ENCODE data around the gene SERINC5.

The SERINC5 gene

GRCh38 chr5:80251636-80252035 is 4.2 kb downstream of the SERINC5 start:
- Histone ChIP-seq H3K27ac (ENCODE audit: low read length) (no peak overlapping the region), H3K36me3 (ENCODE audit: control insufficient read depth in 1 of 2, insufficient read depth in 2 of 2, low read length in 2 of 2) (peaks cover 0 to 2% of the 10 kb centered on the region in 2 donors), H3K4me1 (ENCODE audit: control insufficient read depth in 1 of 2, insufficient read depth in 2 of 2, low read length in 2 of 2) (peaks cover 10 to 32% of the 10 kb centered on the region in 2 donors), H3K9me3 (ENCODE audit: control insufficient read depth in 1 of 2, low read length in 2 of 2) (no peaks in the 10 kb centered on the region), H3K4me3 (ENCODE audit: low read depth in 1 of 2, low read length in 2 of 2) (no peak overlapping the region), H3K27me3 (ENCODE audit: low read depth, low read length) (no peaks in the 10 kb centered on the region)

DNA sequence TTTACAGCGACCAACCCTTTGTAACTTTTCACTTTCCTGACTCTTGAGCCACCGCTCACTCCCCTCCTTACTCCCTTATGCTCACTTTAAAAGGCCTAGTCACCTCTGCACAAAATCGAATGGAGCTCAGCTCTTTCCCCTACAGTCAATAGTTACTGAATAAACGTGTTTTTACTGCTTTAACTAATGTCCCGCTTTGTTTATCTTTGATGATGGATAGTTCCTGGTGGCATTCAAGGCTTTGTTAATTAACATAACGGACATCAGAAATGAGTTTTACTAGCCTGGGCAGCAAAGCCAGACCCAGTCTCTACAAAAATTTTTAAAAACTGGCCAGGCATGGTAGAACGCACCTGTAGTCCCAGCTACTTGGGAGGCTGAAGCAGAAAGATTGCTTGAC is 5.0 kb downstream of the SERINC5 start:
- H3K36me3 ChIP-seq (ENCODE audit: control insufficient read depth in 1 of 2, insufficient read depth in 2 of 2, low read length in 2 of 2), result peaks cover 0 to 4% of the 10 kb centered on the region in 2 donors
- no peaks in the 10 kb centered on the region for H3K27me3 ChIP-seq (ENCODE audit: low read depth, low read length)
- H3K4me3 ChIP-seq (ENCODE audit: low read depth in 1 of 2, low read length in 2 of 2), result no peak overlapping the region
- no peaks in the 10 kb centered on the region for H3K9me3 ChIP-seq (ENCODE audit: control insufficient read depth in 1 of 2, low read length in 2 of 2)
- peaks cover 11 to 40% of the 10 kb centered on the region in 2 donors for H3K4me1 ChIP-seq (ENCODE audit: control insufficient read depth in 1 of 2, insufficient read depth in 2 of 2, low read length in 2 of 2)
- no peak overlapping the region for H3K27ac ChIP-seq (ENCODE audit: low read length)

DNA sequence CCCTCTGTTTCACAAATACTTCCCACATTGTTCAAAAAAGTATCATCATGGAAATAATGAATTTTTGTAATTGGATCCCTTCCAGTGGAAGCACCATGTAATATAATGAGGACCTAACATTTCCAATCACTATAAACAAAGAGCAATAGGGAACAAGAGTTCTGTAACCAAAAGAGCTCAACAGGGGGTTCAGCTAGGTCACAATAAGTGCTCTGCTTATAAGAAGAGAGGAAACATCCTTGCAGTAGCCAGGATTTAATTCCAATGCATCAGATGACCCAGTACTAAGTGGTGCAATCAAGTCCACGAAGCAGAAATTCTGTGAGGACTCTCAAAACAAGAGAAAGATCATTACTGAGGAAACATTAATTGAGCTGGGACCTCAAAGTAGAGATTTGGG is 5.9 kb downstream of the SERINC5 start:
- Histone ChIP-seq H3K9me3 (ENCODE audit: control insufficient read depth in 1 of 2, low read length in 2 of 2) (no peaks in the 10 kb centered on the region), H3K27me3 (ENCODE audit: low read depth, low read length) (no peaks in the 10 kb centered on the region), H3K27ac (ENCODE audit: low read length) (no peak overlapping the region), H3K36me3 (ENCODE audit: control insufficient read depth in 1 of 2, insufficient read depth in 2 of 2, low read length in 2 of 2) (peaks cover 0 to 4% of the 10 kb centered on the region in 2 donors), H3K4me1 (ENCODE audit: control insufficient read depth in 1 of 2, insufficient read depth in 2 of 2, low read length in 2 of 2) (peaks cover 11 to 43% of the 10 kb centered on the region in 2 donors), H3K4me3 (ENCODE audit: low read depth in 1 of 2, low read length in 2 of 2) (no peak overlapping the region)

DNA sequence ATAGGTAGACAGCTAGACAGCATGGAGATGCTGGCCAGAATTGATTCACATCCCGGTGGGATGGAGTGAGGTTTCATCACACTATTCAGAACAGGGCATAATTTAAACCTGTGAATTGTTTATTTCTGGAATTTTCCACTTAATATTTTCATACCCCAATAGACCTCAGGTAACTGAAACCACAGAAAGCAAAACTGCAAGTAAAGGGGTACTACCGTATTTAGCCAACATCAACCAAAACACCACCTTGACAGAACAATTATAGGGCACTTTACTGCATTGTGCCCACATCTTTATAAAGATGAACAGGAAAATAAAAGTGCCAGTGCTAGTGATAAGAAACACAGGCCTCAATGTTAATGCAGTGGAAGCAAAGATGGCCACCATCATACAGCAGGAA is 7.5 kb downstream of the SERINC5 start:
- peak overlapping the region; percentile 34 for H3K27ac ChIP-seq (ENCODE audit: low read length)
- H3K36me3 ChIP-seq (ENCODE audit: control insufficient read depth in 1 of 2, insufficient read depth in 2 of 2, low read length in 2 of 2), result peaks cover 0 to 4% of the 10 kb centered on the region in 2 donors
- H3K27me3 ChIP-seq (ENCODE audit: low read depth, low read length), result no peaks in the 10 kb centered on the region
- H3K9me3 ChIP-seq (ENCODE audit: control insufficient read depth in 1 of 2, low read length in 2 of 2), result no peaks in the 10 kb centered on the region
- H3K4me1 ChIP-seq (ENCODE audit: control insufficient read depth in 1 of 2, insufficient read depth in 2 of 2, low read length in 2 of 2), result peaks cover 7 to 34% of the 10 kb centered on the region in 2 donors
- no peak overlapping the region for H3K4me3 ChIP-seq (ENCODE audit: low read depth in 1 of 2, low read length in 2 of 2)

GRCh38 chr5:80246995-80247729 is 8.7 kb downstream of the SERINC5 start:
- Histone ChIP-seq H3K9me3 (ENCODE audit: control insufficient read depth in 1 of 2, low read length in 2 of 2) (peaks cover 0 to 2% of the 10 kb centered on the region in 2 donors), H3K4me3 (ENCODE audit: low read depth in 1 of 2, low read length in 2 of 2) (peak overlapping the region in 1 of 2 donors; percentile 26), H3K27me3 (ENCODE audit: low read depth, low read length) (no peaks in the 10 kb centered on the region), H3K27ac (ENCODE audit: low read length) (peak overlapping the region; percentile 86), H3K36me3 (ENCODE audit: control insufficient read depth in 1 of 2, insufficient read depth in 2 of 2, low read length in 2 of 2) (peaks cover 0 to 4% of the 10 kb centered on the region in 2 donors), H3K4me1 (ENCODE audit: control insufficient read depth in 1 of 2, insufficient read depth in 2 of 2, low read length in 2 of 2) (peaks cover 7 to 34% of the 10 kb centered on the region in 2 donors)

GRCh38 chr5:80246001-80246758 is 9.7 kb downstream of the SERINC5 start:
- H3K4me3 ChIP-seq (ENCODE audit: low read depth in 1 of 2, low read length in 2 of 2), result no peak overlapping the region
- no peaks in the 10 kb centered on the region for H3K27me3 ChIP-seq (ENCODE audit: low read depth, low read length)
- peaks cover 0 to 4% of the 10 kb centered on the region in 2 donors for H3K36me3 ChIP-seq (ENCODE audit: control insufficient read depth in 1 of 2, insufficient read depth in 2 of 2, low read length in 2 of 2)
- peak overlapping the region; percentile 86 for H3K27ac ChIP-seq (ENCODE audit: low read length)
- peaks cover 7 to 34% of the 10 kb centered on the region in 2 donors for H3K4me1 ChIP-seq (ENCODE audit: control insufficient read depth in 1 of 2, insufficient read depth in 2 of 2, low read length in 2 of 2)
- peaks cover 0 to 2% of the 10 kb centered on the region in 2 donors for H3K9me3 ChIP-seq (ENCODE audit: control insufficient read depth in 1 of 2, low read length in 2 of 2)

DNA sequence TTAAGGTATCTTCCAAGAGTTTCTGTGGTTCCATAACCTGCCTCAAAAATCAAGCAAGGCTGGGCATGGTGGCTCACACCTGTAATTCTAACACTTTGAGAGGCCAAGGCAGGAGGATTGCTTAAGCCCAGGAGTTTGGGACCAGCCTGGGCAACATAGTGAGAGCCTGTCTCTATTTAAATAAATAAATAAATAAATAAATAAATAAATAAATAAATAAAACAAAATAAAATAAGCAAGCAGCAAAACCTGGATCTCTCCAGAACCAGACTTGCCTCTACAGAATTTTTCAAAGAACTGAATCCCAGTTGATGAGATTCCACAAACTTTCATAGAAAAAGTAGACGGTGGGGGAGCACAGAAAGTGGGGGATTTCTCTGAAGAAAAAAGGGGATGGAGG is 12.3 kb downstream of the SERINC5 start:
- peaks cover 7 to 47% of the 10 kb centered on the region in 2 donors for H3K4me1 ChIP-seq (ENCODE audit: control insufficient read depth in 1 of 2, insufficient read depth in 2 of 2, low read length in 2 of 2)
- H3K9me3 ChIP-seq (ENCODE audit: control insufficient read depth in 1 of 2, low read length in 2 of 2), result peaks cover 0 to 2% of the 10 kb centered on the region in 2 donors
- peaks cover 0 to 4% of the 10 kb centered on the region in 2 donors for H3K36me3 ChIP-seq (ENCODE audit: control insufficient read depth in 1 of 2, insufficient read depth in 2 of 2, low read length in 2 of 2)
- no peaks in the 10 kb centered on the region for H3K27me3 ChIP-seq (ENCODE audit: low read depth, low read length)
- no peak overlapping the region for H3K27ac ChIP-seq (ENCODE audit: low read length)
- no peak overlapping the region for H3K4me3 ChIP-seq (ENCODE audit: low read depth in 1 of 2, low read length in 2 of 2)

- peaks cover 7 to 43% of the 10 kb centered on the region in 2 donors for H3K4me1 ChIP-seq (ENCODE audit: control insufficient read depth in 1 of 2, insufficient read depth in 2 of 2, low read length in 2 of 2)
- no peak overlapping the region for H3K4me3 ChIP-seq (ENCODE audit: low read depth in 1 of 2, low read length in 2 of 2)
- no peaks in the 10 kb centered on the region for H3K27me3 ChIP-seq (ENCODE audit: low read depth, low read length)
- peaks cover 0 to 2% of the 10 kb centered on the region in 2 donors for H3K9me3 ChIP-seq (ENCODE audit: control insufficient read depth in 1 of 2, low read length in 2 of 2)
- no peak overlapping the region for H3K27ac ChIP-seq (ENCODE audit: low read length)
- peaks cover 0 to 4% of the 10 kb centered on the region in 2 donors for H3K36me3 ChIP-seq (ENCODE audit: control insufficient read depth in 1 of 2, insufficient read depth in 2 of 2, low read length in 2 of 2)
These were observed 13.0 kb downstream of the SERINC5 start for GRCh38 chr5:80242849-80243248.

GRCh38 chr5:80240368-80240986 is 15.4 kb downstream of the SERINC5 start:
- Histone ChIP-seq H3K4me1 (ENCODE audit: control insufficient read depth in 1 of 2, insufficient read depth in 2 of 2, low read length in 2 of 2) (peaks cover 0 to 20% of the 10 kb centered on the region in 2 donors), H3K36me3 (ENCODE audit: control insufficient read depth in 1 of 2, insufficient read depth in 2 of 2, low read length in 2 of 2) (no peaks in the 10 kb centered on the region), H3K4me3 (ENCODE audit: low read depth in 1 of 2, low read length in 2 of 2) (no peak overlapping the region), H3K9me3 (ENCODE audit: control insufficient read depth in 1 of 2, low read length in 2 of 2) (peaks cover 0 to 2% of the 10 kb centered on the region in 2 donors), H3K27me3 (ENCODE audit: low read depth, low read length) (no peaks in the 10 kb centered on the region), H3K27ac (ENCODE audit: low read length) (no peak overlapping the region)

DNA sequence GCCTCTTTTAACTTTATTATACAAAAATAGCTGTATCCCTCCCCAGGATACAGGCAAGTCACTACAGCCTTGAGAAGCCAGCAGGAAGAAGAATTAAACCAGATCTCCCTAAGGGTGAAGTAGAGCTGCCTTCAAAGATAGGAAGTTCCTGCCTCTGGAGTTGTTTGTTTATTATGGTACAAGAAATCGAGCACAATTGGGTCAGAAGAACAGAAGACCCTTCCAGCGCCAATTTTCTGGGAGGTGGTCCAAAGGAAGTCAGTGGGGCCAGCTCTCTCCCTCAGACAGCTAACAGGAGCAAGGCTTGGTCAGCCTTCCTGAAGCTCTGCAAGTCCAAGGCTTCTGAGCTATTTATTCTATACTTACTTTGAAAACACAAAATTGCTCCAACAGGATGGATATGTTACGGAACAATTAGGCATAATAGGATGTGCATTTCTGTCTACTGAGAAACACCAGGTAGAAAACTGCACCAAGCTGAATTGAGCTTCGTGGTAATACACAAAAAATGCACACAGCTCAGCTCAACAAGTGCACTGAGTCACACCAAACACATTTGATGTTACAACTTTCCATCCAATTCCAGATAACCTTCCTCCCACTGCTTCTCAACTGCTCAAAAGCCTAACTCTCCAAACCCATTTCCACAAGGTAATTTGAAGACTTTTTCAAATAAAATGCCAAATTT is 16.0 kb downstream of the SERINC5 start:
- Histone ChIP-seq H3K36me3 (ENCODE audit: control insufficient read depth in 1 of 2, insufficient read depth in 2 of 2, low read length in 2 of 2) (no peaks in the 10 kb centered on the region), H3K27ac (ENCODE audit: low read length) (no peak overlapping the region), H3K27me3 (ENCODE audit: low read depth, low read length) (no peaks in the 10 kb centered on the region), H3K9me3 (ENCODE audit: control insufficient read depth in 1 of 2, low read length in 2 of 2) (peaks cover 0 to 2% of the 10 kb centered on the region in 2 donors), H3K4me3 (ENCODE audit: low read depth in 1 of 2, low read length in 2 of 2) (no peak overlapping the region), H3K4me1 (ENCODE audit: control insufficient read depth in 1 of 2, insufficient read depth in 2 of 2, low read length in 2 of 2) (peaks cover 0 to 20% of the 10 kb centered on the region in 2 donors)
